Gastrocnemius medialis (tissue), 4 donors: ENCODE data around the gene NISCH. TPM values are rescaled to one million over a fixed set of nuclear protein-coding genes. Genes with fewer than 3 reads are reported as not detected.

Source experiments
- ATAC-seq, 2 donors: fragments of 150-250 bp; one replicate each; pipeline ENCODE4 v1.9.1; 2016
- DNase-seq, 2 donors: peaks; one replicate each; pipeline ENCODE4 v3.0.0-alpha.2; 2019
- H3K27ac ChIP-seq, 4 donors: fragments of 200-600 bp; sonication (generic); 1 replicate in 1 of 4; 2 replicates in 3 of 4; pipeline ENCODE4 v1.5.1; 2016 to 2018; ENCODE audit warnings: mild to moderate bottlenecking in 2 of 4, moderate library complexity in 1 of 4
- H3K27me3 ChIP-seq, 3 donors: fragments of 200-600 bp; sonication (generic) in 2 of 3; 1 replicate in 1 of 3; 2 replicates in 2 of 3; pipeline versions ENCODE4 v1.5.1 to v1.6.0; 2016 to 2019; ENCODE audit warnings: mild to moderate bottlenecking in 1 of 3, moderate library complexity in 1 of 3
- H3K36me3 ChIP-seq, 2 donors: fragments of 200-600 bp; sonication (generic) in 1 of 2; one replicate each; pipeline ENCODE4 v1.5.1; 2017 to 2018
- H3K4me1 ChIP-seq, 2 donors: fragments of 200-600 bp; sonication (generic) in 1 of 2; one replicate each; pipeline ENCODE4 v1.5.1; 2016 to 2017; ENCODE audit warnings: mild to moderate bottlenecking in 2 of 2
- H3K4me3 ChIP-seq, 4 donors: fragments of 200-600 bp; sonication (generic) in 3 of 4; 1 replicate in 1 of 4; 2 replicates in 3 of 4; pipeline ENCODE4 v1.5.1; 2016 to 2019; ENCODE audit warnings: mild to moderate bottlenecking in 2 of 4
- H3K9me3 ChIP-seq, 3 donors: fragments of 200-600 bp; sonication (generic) in 2 of 3; 1 replicate in 1 of 3; 2 replicates in 2 of 3; pipeline ENCODE4 v1.5.1; 2016 to 2019
- POLR2A ChIP-seq, 2 donors: fragments of 450-650 bp; IDR thresholded peaks; one replicate each; pipeline ENCODE4 v1.6.1; 2017; ENCODE audit warnings: antibody characterized with exemption in 2 of 2, mild to moderate bottlenecking in 2 of 2, moderate library complexity in 2 of 2
- in situ Hi-C, 4 donors: fragments of 200-750 bp; cut with MboI; loops; one replicate each; pipeline versions ENCODE4 v1.15.0 to v1.8.0; 2017; ENCODE audit warnings: low sequenced_read_pairs in 4 of 4
- intact Hi-C: fragments of 100-400 bp; cut with DNase I; formaldehyde crosslinking; loops from one replicate; pipeline ENCODE4 v1.15.1; 2023; ENCODE audit warnings: low total_unique reads
- total RNA-seq, 4 donors: library from RNA; depleted of rRNA; stranded (reverse); fragments of >200 nt; gene quantifications; one replicate each; pipeline versions ENCODE4 v1.1.0 to v1.2.3, GENCODE V29; 2016
- TF ChIP-seq, protein P1 (sequence below), 5 experiments: fragments of 450-650 bp in 3 of 5; fragments of 200-600 bp in 2 of 5; sonication (generic) in 2 of 5; IDR thresholded peaks in 4 of 5; conservative IDR thresholded peaks in 1 of 5; 1 replicate in 4 of 5; 2 replicates in 1 of 5; pipeline ENCODE4 v1.5.1; 2016 to 2019; ENCODE audit warnings: antibody characterized with exemption in 5 of 5, mild to moderate bottlenecking in 3 of 5, moderate library complexity in 3 of 5

NISCH gene
- total RNA-seq, 4 donors from 2014 or later, result 19.2 to 38.3 (median 25.0) TPM

DNA sequence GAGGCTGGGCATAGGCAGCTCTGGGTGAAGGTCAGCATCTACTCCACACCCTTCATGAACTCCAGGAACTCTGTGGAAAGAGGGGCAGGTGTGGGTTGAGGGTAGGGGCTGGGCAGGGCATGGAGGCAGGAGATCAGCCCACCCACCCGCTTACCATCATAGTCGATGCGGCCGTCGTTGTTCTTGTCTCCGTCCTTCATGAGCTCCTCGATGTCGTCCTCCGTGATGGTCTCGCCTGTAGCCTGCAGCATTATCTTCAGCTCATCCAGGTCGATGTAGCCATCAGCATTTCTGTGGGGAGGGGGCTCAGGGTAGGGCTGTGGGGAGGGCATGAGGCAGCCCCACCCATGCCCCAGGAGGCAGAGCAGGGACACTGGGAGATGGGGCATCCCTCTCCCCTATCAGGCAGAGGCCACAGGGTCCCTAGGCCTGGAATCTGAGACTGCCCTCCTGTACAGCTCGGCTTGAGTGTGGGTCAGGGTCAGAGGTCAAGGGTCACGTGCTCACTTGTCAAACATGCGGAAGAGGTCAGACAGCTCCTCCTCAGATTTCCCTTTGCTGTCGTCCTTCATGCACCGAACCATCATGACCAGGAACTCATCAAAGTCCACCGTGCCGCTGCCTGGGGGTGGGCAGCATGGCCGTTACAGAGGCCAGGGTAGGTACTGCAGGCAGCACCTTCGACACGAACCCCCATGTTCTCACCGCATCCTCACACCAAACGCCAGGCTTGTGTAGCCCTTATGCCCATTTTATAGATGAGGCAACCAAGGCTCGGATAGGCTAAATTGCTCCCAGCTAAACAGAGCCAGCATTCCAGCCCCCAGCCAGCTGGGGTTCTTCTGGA, 3.9 kb upstream of the NISCH start:
- no peaks in the 10 kb centered on the region for H3K9me3 ChIP-seq
- H3K27ac ChIP-seq, result peak overlapping the region; percentile 94 to 99 (median 97)
- H3K4me3 ChIP-seq, result peak overlapping the region in 3 of 4 donors; percentile 17 to 95 (median 91)
- no peak for ATAC-seq
- in situ Hi-C loops (no loop called here), intact Hi-C loops (loop anchor here (5.0 to 10.0 kb wide), 4 partner anchors 86 to 393 kb away; partner anchors contain the start of genes GLYCTK, TWF2 and UQCC5)
- no peaks in the 10 kb centered on the region for H3K36me3 ChIP-seq
- no peaks in the 10 kb centered on the region for H3K27me3 ChIP-seq
- TF ChIP-seq POLR2A (IDR thresholded peaks at IDR 0.05), result no peak
- TF ChIP-seq, protein P1, sequence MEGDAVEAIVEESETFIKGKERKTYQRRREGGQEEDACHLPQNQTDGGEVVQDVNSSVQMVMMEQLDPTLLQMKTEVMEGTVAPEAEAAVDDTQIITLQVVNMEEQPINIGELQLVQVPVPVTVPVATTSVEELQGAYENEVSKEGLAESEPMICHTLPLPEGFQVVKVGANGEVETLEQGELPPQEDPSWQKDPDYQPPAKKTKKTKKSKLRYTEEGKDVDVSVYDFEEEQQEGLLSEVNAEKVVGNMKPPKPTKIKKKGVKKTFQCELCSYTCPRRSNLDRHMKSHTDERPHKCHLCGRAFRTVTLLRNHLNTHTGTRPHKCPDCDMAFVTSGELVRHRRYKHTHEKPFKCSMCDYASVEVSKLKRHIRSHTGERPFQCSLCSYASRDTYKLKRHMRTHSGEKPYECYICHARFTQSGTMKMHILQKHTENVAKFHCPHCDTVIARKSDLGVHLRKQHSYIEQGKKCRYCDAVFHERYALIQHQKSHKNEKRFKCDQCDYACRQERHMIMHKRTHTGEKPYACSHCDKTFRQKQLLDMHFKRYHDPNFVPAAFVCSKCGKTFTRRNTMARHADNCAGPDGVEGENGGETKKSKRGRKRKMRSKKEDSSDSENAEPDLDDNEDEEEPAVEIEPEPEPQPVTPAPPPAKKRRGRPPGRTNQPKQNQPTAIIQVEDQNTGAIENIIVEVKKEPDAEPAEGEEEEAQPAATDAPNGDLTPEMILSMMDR (IDR thresholded peaks at IDR 0.05 in 4 of 5, conservative IDR thresholded peaks at IDR 0.05 in 1 of 5), result peak in 4 of 5 experiments; percentile 24 to 46 (median 32)
- H3K4me1 ChIP-seq, result peaks cover 41 to 59% of the 10 kb centered on the region in 2 donors
- no peak for DNase-seq

GRCh38 chr3:52452126-52452525, 3.3 kb upstream of the NISCH start:
- intact Hi-C loops (loop anchor here (5.0 to 10.0 kb wide), 4 partner anchors 85 to 393 kb away; partner anchors contain the start of genes GLYCTK, TWF2 and UQCC5), in situ Hi-C loops (no loop called here)
- DNase-seq (no peak), ATAC-seq (no peak)
- TF ChIP-seq, protein P1 (IDR thresholded peaks at IDR 0.05 in 4 of 5, conservative IDR thresholded peaks at IDR 0.05 in 1 of 5), result no peak
- no peak for TF ChIP-seq POLR2A (IDR thresholded peaks at IDR 0.05)
- Histone ChIP-seq H3K27ac (peak overlapping the region; percentile 94 to 99 (median 97)), H3K4me1 (peaks cover 44 to 56% of the 10 kb centered on the region in 2 donors), H3K36me3 (no peaks in the 10 kb centered on the region), H3K4me3 (peak overlapping the region; percentile 17 to 95 (median 55)), H3K9me3 (no peaks in the 10 kb centered on the region), H3K27me3 (no peaks in the 10 kb centered on the region)

- peaks cover 0 to under 1% of the 10 kb centered on the region in 2 donors for H3K36me3 ChIP-seq
- H3K27ac ChIP-seq, result peak overlapping the region; percentile 94 to 99 (median 97)
- no peaks in the 10 kb centered on the region for H3K27me3 ChIP-seq
- H3K4me3 ChIP-seq, result peak overlapping the region; percentile 44 to 95 (median 76)
- peak; percentile 49 to 52 for ATAC-seq
- in situ Hi-C loops (no loop called here), intact Hi-C loops (loop anchor here (5.0 to 10.0 kb wide), 4 partner anchors 85 to 392 kb away; partner anchors contain the start of genes GLYCTK, TWF2 and UQCC5)
- H3K9me3 ChIP-seq, result no peaks in the 10 kb centered on the region
- DNase-seq, result peak; percentile 69 to 95
- H3K4me1 ChIP-seq, result peaks cover 47 to 56% of the 10 kb centered on the region in 2 donors
- TF ChIP-seq, protein P1 (IDR thresholded peaks at IDR 0.05 in 4 of 5, conservative IDR thresholded peaks at IDR 0.05 in 1 of 5), result no peak
- TF ChIP-seq POLR2A (IDR thresholded peaks at IDR 0.05), result peak; percentile 69 to 84
These were observed 2.7 kb upstream of the NISCH start for GRCh38 chr3:52452570-52453221.

- peak within 1 kb of the TSS; percentile 94 to 99 (median 97) for H3K27ac ChIP-seq
- no peaks in the 10 kb centered on the region for H3K9me3 ChIP-seq
- TF ChIP-seq POLR2A (IDR thresholded peaks at IDR 0.05), result peak; percentile 89 to 90
- TF ChIP-seq, protein P1 (IDR thresholded peaks at IDR 0.05 in 4 of 5, conservative IDR thresholded peaks at IDR 0.05 in 1 of 5), result no peak
- H3K27me3 ChIP-seq, result no peaks in the 10 kb centered on the region
- in situ Hi-C loops (no loop called here), intact Hi-C loops (loop anchor here (5.0 to 10.0 kb wide), 4 partner anchors 84 to 391 kb away; partner anchors contain the start of genes GLYCTK, TWF2 and UQCC5)
- peak; percentile 51 to 87 for DNase-seq
- ATAC-seq, result peak; percentile 5 to 16
- H3K36me3 ChIP-seq, result peaks cover 0 to 10% of the 10 kb centered on the region in 2 donors
- H3K4me1 ChIP-seq, result peaks cover 47 to 56% of the 10 kb centered on the region in 2 donors
- H3K4me3 ChIP-seq, result peak within 1 kb of the TSS; percentile 73 to 95 (median 86)
These were observed 1.7 kb upstream of the NISCH start, which contains the start of gene TNNC1 for GRCh38 chr3:52453496-52454249. Gene TNNC1 (minus strand): TSS chr3:52454041. CDS start chr3:52454015, 26 bp downstream.
